K562 (cell line): Measurements from ENCODE around the gene CACNA1E. TPM values are rescaled to one million over a fixed set of nuclear protein-coding genes. Genes with fewer than 3 reads are reported as not detected.

ENCODE experiments used
- ATAC-seq: fragments of 200-7000 bp; cut with Tn5 transposase; 3 replicates; pipeline ENCODE4 v1.9.1; 2020; ENCODE audit warnings: moderate library complexity
- BruUV-seq: library from RNA; stranded (reverse); fragments of 400-500 nt; replicated peaks from 2 replicates; lab custom pipeline; 2021; lab: Mats Ljungman, UMichigan
- CTCF ChIA-PET: fragments of 300-600 bp; formaldehyde crosslinking; extraction: SDS; loops from one replicate; lab custom pipeline; 2021; ENCODE audit warnings: low intra/inter-chr PET ratio; lab: Yijun Ruan, JAX
- POLR2A ChIA-PET: fragments of 300-600, 350-650 bp; sonication (Branson Sonifier 250); formaldehyde crosslinking; extraction: SDS; loops from one replicate; lab custom pipeline; 2021; ENCODE audit warnings: antibody characterized with exemption, inconsistent platforms; lab: Yijun Ruan, JAX
- DNase-seq, 4 experiments: peaks; one replicate each; pipeline versions ENCODE4 v3.0.0 to v3.0.0-alpha.2; 2011 to 2018; ENCODE audit warnings: low spot score in 3 of 4, mixed read lengths in 3 of 4; ENCODE audit errors: extremely low read depth in 1 of 4
- FAIRE-seq: peaks from 2 replicates; lab custom pipeline; 2011; peaks lifted over from hg19 to GRCh38; lab: Jason Lieb, UNC
- H2AFZ ChIP-seq: 2 replicates; pipeline ENCODE4 v1.6.0; 2011; ENCODE audit warnings: low read depth, low read length, control low read depth, inconsistent platforms
- H3K27ac ChIP-seq: fragments of 200-600 bp; 3 replicates; pipeline ENCODE4 v1.8.0; 2011; ENCODE audit warnings: low read depth, mild to moderate bottlenecking, control low read depth, inconsistent platforms, low read length, moderate library complexity, mixed read lengths; ENCODE audit errors: extremely low read depth
- H3K27me3 ChIP-seq, 2 experiments: fragments of 300-600 bp in 1 of 2; 2 replicates in 1 of 2; 3 replicates in 1 of 2; pipeline versions ENCODE4 v1.6.0 to v1.8.0; 2011; ENCODE audit warnings: inconsistent platforms in 2 of 2, low read length in 2 of 2, mild to moderate bottlenecking in 1 of 2, mixed read lengths in 1 of 2, moderate library complexity in 1 of 2; ENCODE audit not compliant: control insufficient read depth in 2 of 2, insufficient read depth in 2 of 2
- H3K36me3 ChIP-seq: fragments of 300-600 bp; 3 replicates; pipeline ENCODE4 v1.8.0; 2011; ENCODE audit warnings: mild to moderate bottlenecking, low read length, inconsistent platforms; ENCODE audit not compliant: control insufficient read depth, insufficient read depth
- H3K4me1 ChIP-seq, 2 experiments: fragments of 200-600 bp in 1 of 2; replicated peaks in 1 of 2; 2 replicates in 1 of 2; 3 replicates in 1 of 2; pipeline versions ENCODE4 v1.5.1 to v1.8.0; 2011; ENCODE audit warnings: inconsistent platforms in 2 of 2, low read length in 2 of 2, mild to moderate bottlenecking in 1 of 2, mixed read lengths in 1 of 2, moderate library complexity in 1 of 2; ENCODE audit not compliant: control insufficient read depth in 2 of 2, insufficient read depth in 2 of 2
- H3K4me2 ChIP-seq: 2 replicates; pipeline ENCODE4 v1.6.1; 2011; ENCODE audit warnings: low read length, control low read depth, inconsistent platforms, mixed read lengths; ENCODE audit not compliant: insufficient read depth
- H3K4me3 ChIP-seq: fragments of 200-600 bp; sonication (generic), shearing (Covaris generic); 2 replicates; pipeline ENCODE4 v1.5.1; 2016; ENCODE audit warnings: control low read depth, inconsistent platforms
- H3K79me2 ChIP-seq: fragments of 200-600 bp; 3 replicates; pipeline ENCODE4 v1.8.0; 2011; ENCODE audit warnings: low read length, inconsistent platforms; ENCODE audit not compliant: control insufficient read depth, insufficient read depth
- H3K9ac ChIP-seq, 2 experiments: 2 replicates each; pipeline versions ENCODE4 v1.6.0 to v1.6.1; 2011; ENCODE audit warnings: low read depth in 2 of 2, low read length in 2 of 2, control low read depth in 1 of 2, inconsistent platforms in 1 of 2, mild to moderate bottlenecking in 1 of 2, mixed read lengths in 1 of 2; ENCODE audit not compliant: insufficient read depth in 1 of 2
- H3K9me1 ChIP-seq: one replicate; pipeline ENCODE4 v1.6.0; 2011; ENCODE audit warnings: inconsistent platforms, mild to moderate bottlenecking, low read length, moderate library complexity; ENCODE audit not compliant: control insufficient read depth, insufficient read depth
- H3K9me3 ChIP-seq: replicated peaks from 2 replicates; pipeline ENCODE4 v1.5.1; 2011; ENCODE audit warnings: low read depth, low read length, inconsistent platforms; ENCODE audit not compliant: control insufficient read depth, insufficient read depth
- H4K20me1 ChIP-seq: replicated peaks from 2 replicates; pipeline ENCODE4 v1.6.1; 2011; ENCODE audit warnings: low read length, inconsistent platforms, mixed read lengths; ENCODE audit not compliant: control insufficient read depth, insufficient read depth
- BCLAF1 ChIP-seq, 2 experiments: fragments of 450-650 bp in 1 of 2; IDR thresholded peaks; 2 replicates each; pipeline ENCODE4 v1.6.1; 2011 to 2017; ENCODE audit warnings: low read depth in 2 of 2, antibody characterized with exemption in 1 of 2, borderline replicate concordance in 1 of 2, low read length in 1 of 2, mild to moderate bottlenecking in 1 of 2, mixed read lengths in 1 of 2; ENCODE audit not compliant: control insufficient read depth in 1 of 2
- CREM ChIP-seq: IDR thresholded peaks from 2 replicates; pipeline ENCODE4 v1.6.1; 2014; ENCODE audit warnings: antibody characterized with exemption, low read depth
- E2F5 ChIP-seq: sonication (generic); formaldehyde crosslinking; IDR thresholded peaks from 2 replicates; pipeline ENCODE4 v1.8.0; 2022; ENCODE audit warnings: mild to moderate bottlenecking, missing genetic modification reagents
- FIP1L1 ChIP-seq: fragments of 200-400 bp; formaldehyde crosslinking; IDR thresholded peaks from 2 replicates; pipeline ENCODE4 v1.6.1; 2018; ENCODE audit warnings: mild to moderate bottlenecking, low read depth, low read length; ENCODE audit not compliant: poor library complexity, severe bottlenecking
- FOXP1 ChIP-seq: sonication (generic); formaldehyde crosslinking; IDR thresholded peaks from 2 replicates; pipeline ENCODE4 v1.8.0; 2022; ENCODE audit warnings: mild to moderate bottlenecking, missing genetic modification reagents
- FOXP4 ChIP-seq: sonication (generic); formaldehyde crosslinking; IDR thresholded peaks from 2 replicates; pipeline ENCODE4 v1.8.0; 2022; ENCODE audit warnings: mild to moderate bottlenecking, missing genetic modification reagents, borderline replicate concordance
- FUS ChIP-seq: fragments of 200-400 bp; formaldehyde crosslinking; optimal IDR thresholded peaks from 2 replicates; pipeline ENCODE3; 2017; ENCODE audit warnings: low read depth, low read length
- HES1 ChIP-seq: fragments of 450-650 bp; IDR thresholded peaks from 2 replicates; pipeline ENCODE4 v1.6.1; 2016; ENCODE audit warnings: low read depth, mild to moderate bottlenecking, moderate library complexity
- HMG20B ChIP-seq: fragments of 250-450 bp; sonication (Bioruptor Pico); IDR thresholded peaks from 2 replicates; pipeline ENCODE4 v1.5.0; 2021; ENCODE audit warnings: mild to moderate bottlenecking
- MAFF ChIP-seq: IDR thresholded peaks from 2 replicates; pipeline ENCODE4 v1.6.1; 2012; ENCODE audit warnings: low read length, improper control_type of control experiment
- MAFG ChIP-seq: fragments of 450-650 bp; conservative IDR thresholded peaks from 2 replicates; pipeline ENCODE4 v1.6.1; 2016; ENCODE audit warnings: missing genetic modification characterization, missing compliant biosample characterization
- MAFK ChIP-seq: IDR thresholded peaks from 2 replicates; pipeline ENCODE4 v1.6.1; 2011; ENCODE audit warnings: low read length, improper control_type of control experiment
- NCOA1 ChIP-seq: fragments of 450-650 bp; IDR thresholded peaks from 2 replicates; pipeline ENCODE4 v1.6.1; 2016; ENCODE audit warnings: low read depth
- NFE2 ChIP-seq: IDR thresholded peaks from 2 replicates; pipeline ENCODE4 v1.6.1; 2014; ENCODE audit warnings: antibody characterized with exemption, low read depth
- NFIC ChIP-seq: fragments of 450-650 bp; IDR thresholded peaks from 2 replicates; pipeline ENCODE4 v1.6.1; 2017; ENCODE audit warnings: mild to moderate bottlenecking, inconsistent platforms
- POLR2AphosphoS5 ChIP-seq: IDR thresholded peaks from 2 replicates; pipeline ENCODE4 v1.6.1; 2011; ENCODE audit warnings: mild to moderate bottlenecking, low read depth, low read length, moderate library complexity; ENCODE audit not compliant: control insufficient read depth, insufficient read depth
- ZKSCAN3 ChIP-seq: fragments of 250-450 bp; sonication (Bioruptor Pico); IDR thresholded peaks from 2 replicates; pipeline ENCODE4 v1.4.0; 2020
- ZNF316 ChIP-seq: fragments of 450-650 bp; IDR thresholded peaks from 2 replicates; pipeline ENCODE4 v1.6.1; 2016
- WGBS: fragments of 100-300 bp; shearing (Covaris generic); methylation state at CpG from one replicate; pipeline ENCODE4 v1.1.6; 2016; ENCODE audit warnings: low coverage, mixed read lengths; ENCODE audit not compliant: insufficient coverage; ENCODE audit errors: missing lambda C conversion rate; 5-methylcytosine and 5-hydroxymethylcytosine counted together
- in situ Hi-C: fragments of 300-500 bp; cut with MboI; formaldehyde crosslinking; loops from 4 replicates; pipeline ENCODE4 v1.15.0; 2018; ENCODE audit warnings: inconsistent platforms, mixed read lengths
- intact Hi-C: fragments of 100-400 bp; cut with micrococcal nuclease; formaldehyde crosslinking; loops from 2 replicates; pipeline ENCODE4 v1.14.2; 2022
- polyA plus RNA-seq, 8 experiments: library from polyadenylated mRNA; depleted of rRNA in 4 of 8; stranded (reverse) in 5 of 8; unstranded in 3 of 8; fragments of >200 nt; fragmentation: Nextera tagmentation in 2 of 8; fragmentation: Illumina TruSeq in 1 of 8; extraction: Ambion mirVana in 2 of 8; extraction: Trizol in 1 of 8; gene quantifications; 2 replicates each; pipeline versions ENCODE4 v1.2.1 to v1.2.3, GENCODE V29; 2011 to 2014; ENCODE audit warnings: inconsistent platforms in 1 of 8, missing spikeins in 1 of 8
- total RNA-seq, 7 experiments: library from RNA; depleted of rRNA in 6 of 7; stranded (reverse); fragments of >200 nt in 6 of 7; fragmentation: Illumina TruSeq in 2 of 7; extraction: Trizol in 2 of 7; gene quantifications; 2 replicates each; pipeline versions ENCODE4 v1.2.1 to v1.2.3, GENCODE V29; 2011 to 2021; ENCODE audit warnings: low replicate concordance in 1 of 7

CACNA1E gene
- total and polyA plus RNA-seq, 9 of the 15 experiments (the other 6 are each of a cell fraction or from before 2014, with no cell fraction given), result under 0.01 to 0.04 TPM; not detected in 7

GRCh38 chr1:181772714-181773113 lies 289.4 kb downstream of the CACNA1E start:
- no peak overlapping the region for H3K4me2 ChIP-seq
- no peak for DNase-seq
- H3K27me3 ChIP-seq, result peaks cover 2 to 12% of the 10 kb centered on the region in 2 experiments; a peak in 1 of 5 replicates
- H3K4me1 ChIP-seq, result no peaks in the 10 kb centered on the region
- WGBS, result 0% methylated on average over 1 of the region's 1 CpG
- no peak overlapping the region for H3K9ac ChIP-seq
- H4K20me1 ChIP-seq, result no peaks in the 10 kb centered on the region
- no TSS peak for BruUV-seq
- H2AFZ ChIP-seq, result no peak overlapping the region
- no peak overlapping the region for H3K27ac ChIP-seq
- intact Hi-C loops (no loop called here), in situ Hi-C loops (no loop called here)
- CTCF ChIA-PET, result no interaction called here
- H3K9me1 ChIP-seq, result no peaks in the 10 kb centered on the region
- no peak for ATAC-seq
- H3K4me3 ChIP-seq, result no peak overlapping the region
- H3K79me2 ChIP-seq, result no peaks in the 10 kb centered on the region
- POLR2A ChIA-PET, result no interaction called here
- no peaks in the 10 kb centered on the region for H3K36me3 ChIP-seq
- no peaks in the 10 kb centered on the region; the same call in 1 of the 2 replicates for H3K9me3 ChIP-seq
- no peak for FAIRE-seq
- TF ChIP-seq FOXP4 (CRISPR knock-in tag) (no peak), POLR2AphosphoS5 (no peak), NFE2 (peak; percentile 61), MAFK (peak; percentile 28; the same call in 1 of the 2 replicates), CREM (no peak), BCLAF1 (IDR thresholded peaks at IDR 0.05; ENCODE audit: borderline replicate concordance in 1 of 2, control insufficient read depth in 1 of 2, low read depth in 2 of 2, low read length in 1 of 2) (no peak), FIP1L1 (no peak), FOXP1 (CRISPR knock-in tag) (no peak), NFIC (no peak), ZNF316 (peak; percentile 56), HES1 (no peak), ZKSCAN3 (CRISPR knock-in tag) (no peak), NCOA1 (no peak), E2F5 (no peak), HMG20B (no peak), MAFF (peak; percentile 41; the same call in 1 of the 2 replicates), FUS (no peak), MAFG (tag) (peak; percentile 55)
